Epithelial cell of esophagus (primary cell): ENCODE measurements around the gene MAP3K19.

Source experiments
- DNase-seq: peaks from one replicate; pipeline ENCODE4 v3.0.0; 2010; ENCODE audit warnings: low read depth
- H3K4me3 ChIP-seq: 2 replicates; pipeline ENCODE4 v1.5.1; 2011; ENCODE audit warnings: mild to moderate bottlenecking, low read length, control low read depth
- CTCF ChIP-seq: IDR thresholded peaks from 2 replicates; pipeline ENCODE4 v1.5.1; 2011; ENCODE audit warnings: low read depth, mild to moderate bottlenecking, low read length, control low read depth, inconsistent platforms; ENCODE audit not compliant: insufficient read depth; ENCODE audit errors: missing control alignments

Gene MAP3K19

GRCh38 chr2:135066710-135067109, 19.5 kb upstream of the MAP3K19 start:
- no peak for TF ChIP-seq CTCF
- H3K4me3 ChIP-seq, result no peak overlapping the region
- DNase-seq, result peak; percentile 24

GRCh38 chr2:135064149-135064548, 16.9 kb upstream of the MAP3K19 start:
- H3K4me3 ChIP-seq, result no peak overlapping the region
- TF ChIP-seq CTCF, result no peak
- no peak for DNase-seq

- TF ChIP-seq CTCF, result no peak
- DNase-seq, result no peak
- no peak overlapping the region for H3K4me3 ChIP-seq
These were observed 16.0 kb upstream of the MAP3K19 start for GRCh38 chr2:135063210-135063609.

- DNase-seq, result no peak
- no peak overlapping the region for H3K4me3 ChIP-seq
- no peak for TF ChIP-seq CTCF
These were observed 12.3 kb upstream of the MAP3K19 start for GRCh38 chr2:135059577-135059976.

- no peak for TF ChIP-seq CTCF
- no peak overlapping the region for H3K4me3 ChIP-seq
- peak; percentile 39 for DNase-seq
These were observed 9.5 kb upstream of the MAP3K19 start for GRCh38 chr2:135056790-135057189.

DNA sequence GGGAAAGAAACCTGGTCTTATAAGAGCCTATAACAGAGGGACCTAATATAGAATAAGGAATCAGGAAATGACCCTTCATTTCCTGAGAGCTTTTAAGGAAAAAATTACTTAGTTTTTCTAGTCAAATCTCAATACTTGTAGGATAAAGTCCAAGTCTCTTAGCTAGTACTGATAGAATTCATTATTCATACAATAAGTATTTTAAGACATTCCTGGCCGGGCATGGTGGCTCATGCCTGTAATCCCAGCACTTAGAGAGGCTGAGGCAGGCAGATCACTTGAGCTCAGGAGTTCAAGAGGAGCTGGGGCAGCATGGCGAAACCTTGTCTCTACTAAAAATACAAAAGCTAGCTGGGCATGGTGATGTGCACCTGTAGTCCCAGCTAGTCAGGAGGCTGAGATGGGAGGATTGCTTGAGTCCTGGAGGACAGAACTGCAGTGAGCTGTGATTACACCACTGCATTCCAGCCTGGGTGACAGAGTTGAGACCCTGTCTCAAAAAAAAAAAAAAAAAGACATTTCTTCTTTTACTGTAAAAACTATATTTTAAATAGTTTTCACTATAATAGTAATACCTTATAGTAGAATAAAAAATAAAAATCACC, 8.0 kb upstream of the MAP3K19 start:
- H3K4me3 ChIP-seq, result no peak overlapping the region
- DNase-seq, result peak; percentile 77
- no peak for TF ChIP-seq CTCF

DNA sequence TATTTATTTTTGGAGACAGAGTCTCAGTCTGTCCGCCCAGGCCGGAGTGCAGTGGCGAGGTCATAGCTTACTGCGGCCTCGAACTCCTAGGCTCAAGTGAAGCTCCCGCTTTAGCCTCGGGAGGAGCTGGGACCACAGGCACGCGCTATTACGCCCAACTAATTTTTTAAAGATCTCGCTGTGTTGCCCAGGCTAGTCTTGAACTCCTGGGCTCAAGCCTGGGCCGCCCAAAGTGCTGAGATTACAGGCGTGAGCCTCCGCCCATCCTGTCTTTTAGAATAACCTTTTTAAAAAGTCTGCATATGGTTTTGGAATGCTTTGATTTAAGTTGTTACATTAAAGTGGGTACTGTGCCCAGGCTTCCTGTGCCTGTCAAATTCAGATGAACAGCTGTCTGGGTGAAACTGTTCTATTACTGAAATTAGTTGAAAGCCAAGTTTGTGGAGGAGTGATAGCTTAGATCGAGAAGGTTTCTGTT, 5.8 kb upstream of the MAP3K19 start:
- no peak for TF ChIP-seq CTCF
- peak; percentile 9 for DNase-seq

More for the DNA sequence above, 5.8 kb upstream of the MAP3K19 start:
- H3K4me3 ChIP-seq, result peak overlapping the region; percentile 99
